ENCODE results near the gene ZMYND8. TPM values are rescaled to one million over a fixed set of nuclear protein-coding genes. Genes with fewer than 3 reads are reported as not detected.
"Not testable (repeated sequence)": the region's sequence is repeated elsewhere in the genome, so short reads cannot be mapped to it uniquely, and the experiment has no call there.

ZMYND8 gene
- total RNA-seq, 1 donor from 2014 or later: 18.6 TPM

DNA sequence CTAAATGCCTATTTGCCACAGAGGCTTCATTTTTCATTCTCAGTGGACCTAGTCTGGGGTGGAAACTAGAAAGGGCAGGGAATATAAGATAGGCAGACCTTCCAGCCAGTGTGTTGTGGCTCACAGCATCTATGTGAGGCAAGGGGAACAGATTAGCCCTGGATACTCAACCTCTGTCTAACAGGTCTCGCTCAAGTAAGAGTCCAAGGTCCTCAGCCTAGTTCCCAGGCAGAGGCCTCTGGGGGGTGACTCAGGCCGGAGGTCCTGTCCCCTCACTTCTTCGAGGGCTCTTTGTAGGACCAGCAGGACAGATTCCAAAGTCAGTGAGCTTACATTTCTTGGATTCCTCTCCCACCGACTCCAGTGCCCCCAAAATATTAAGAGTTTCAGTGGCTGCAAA is 106.6 kb downstream of the ZMYND8 start:
- TF ChIP-seq, protein P1, sequence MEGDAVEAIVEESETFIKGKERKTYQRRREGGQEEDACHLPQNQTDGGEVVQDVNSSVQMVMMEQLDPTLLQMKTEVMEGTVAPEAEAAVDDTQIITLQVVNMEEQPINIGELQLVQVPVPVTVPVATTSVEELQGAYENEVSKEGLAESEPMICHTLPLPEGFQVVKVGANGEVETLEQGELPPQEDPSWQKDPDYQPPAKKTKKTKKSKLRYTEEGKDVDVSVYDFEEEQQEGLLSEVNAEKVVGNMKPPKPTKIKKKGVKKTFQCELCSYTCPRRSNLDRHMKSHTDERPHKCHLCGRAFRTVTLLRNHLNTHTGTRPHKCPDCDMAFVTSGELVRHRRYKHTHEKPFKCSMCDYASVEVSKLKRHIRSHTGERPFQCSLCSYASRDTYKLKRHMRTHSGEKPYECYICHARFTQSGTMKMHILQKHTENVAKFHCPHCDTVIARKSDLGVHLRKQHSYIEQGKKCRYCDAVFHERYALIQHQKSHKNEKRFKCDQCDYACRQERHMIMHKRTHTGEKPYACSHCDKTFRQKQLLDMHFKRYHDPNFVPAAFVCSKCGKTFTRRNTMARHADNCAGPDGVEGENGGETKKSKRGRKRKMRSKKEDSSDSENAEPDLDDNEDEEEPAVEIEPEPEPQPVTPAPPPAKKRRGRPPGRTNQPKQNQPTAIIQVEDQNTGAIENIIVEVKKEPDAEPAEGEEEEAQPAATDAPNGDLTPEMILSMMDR (conservative IDR thresholded peaks at IDR 0.05; ENCODE audit: low read depth, low read length): no peak
- H3K4me3 ChIP-seq (ENCODE audit: low read depth, low read length): no peak overlapping the region
- no peak for DNase-seq (ENCODE audit: low read depth)

DNA sequence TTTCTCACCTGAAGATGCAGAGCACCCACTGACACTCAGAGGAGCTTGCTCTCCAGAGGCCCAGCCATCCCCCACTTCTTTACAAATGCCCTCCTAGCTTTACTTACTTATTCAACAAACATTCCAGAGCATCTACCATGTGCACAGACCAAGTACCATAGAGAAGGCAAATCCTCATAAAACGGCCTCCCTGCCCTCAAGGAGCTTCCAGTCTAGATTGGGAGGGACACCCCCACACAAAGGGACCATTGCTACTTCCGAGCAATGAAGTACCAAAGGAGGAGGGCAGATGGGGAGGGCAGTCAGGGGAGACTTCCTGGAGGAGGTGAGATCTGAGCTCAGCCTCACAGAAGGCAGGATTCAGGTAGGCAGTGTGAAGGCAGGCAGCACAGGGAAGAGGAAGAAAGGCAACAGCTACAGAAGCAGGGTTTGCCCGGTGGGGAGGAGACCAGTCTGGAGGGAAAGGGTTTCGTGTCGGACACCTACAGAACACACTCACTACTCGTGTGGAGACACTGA is 108.0 kb downstream of the ZMYND8 start:
- H3K4me3 ChIP-seq (ENCODE audit: low read depth, low read length): no peak overlapping the region
- no peak for DNase-seq (ENCODE audit: low read depth)
- TF ChIP-seq, protein P1 (conservative IDR thresholded peaks at IDR 0.05; ENCODE audit: low read depth, low read length): no peak

DNA sequence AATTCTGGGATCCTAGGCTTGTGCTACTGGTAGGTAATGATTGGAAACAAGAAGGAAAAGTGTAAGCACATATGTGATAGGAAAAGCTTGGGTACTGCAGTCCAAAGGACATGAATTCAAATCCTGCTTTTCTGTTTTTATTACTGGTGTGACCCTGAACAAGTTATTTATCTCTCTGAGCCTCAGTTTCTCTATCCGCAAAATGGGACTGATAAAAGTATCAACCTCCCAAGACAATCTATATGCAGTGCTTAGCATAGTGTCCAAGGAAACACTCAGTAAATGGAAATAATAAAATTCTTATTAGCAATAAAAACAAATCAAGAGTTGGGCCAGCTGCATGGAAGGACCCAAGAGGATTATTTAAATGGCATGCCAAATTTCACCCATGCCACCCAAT is 108.5 kb downstream of the ZMYND8 start:
- TF ChIP-seq, protein P1 (conservative IDR thresholded peaks at IDR 0.05; ENCODE audit: low read depth, low read length): no peak
- H3K4me3 ChIP-seq (ENCODE audit: low read depth, low read length): no peak overlapping the region
- no peak for DNase-seq (ENCODE audit: low read depth)

DNA sequence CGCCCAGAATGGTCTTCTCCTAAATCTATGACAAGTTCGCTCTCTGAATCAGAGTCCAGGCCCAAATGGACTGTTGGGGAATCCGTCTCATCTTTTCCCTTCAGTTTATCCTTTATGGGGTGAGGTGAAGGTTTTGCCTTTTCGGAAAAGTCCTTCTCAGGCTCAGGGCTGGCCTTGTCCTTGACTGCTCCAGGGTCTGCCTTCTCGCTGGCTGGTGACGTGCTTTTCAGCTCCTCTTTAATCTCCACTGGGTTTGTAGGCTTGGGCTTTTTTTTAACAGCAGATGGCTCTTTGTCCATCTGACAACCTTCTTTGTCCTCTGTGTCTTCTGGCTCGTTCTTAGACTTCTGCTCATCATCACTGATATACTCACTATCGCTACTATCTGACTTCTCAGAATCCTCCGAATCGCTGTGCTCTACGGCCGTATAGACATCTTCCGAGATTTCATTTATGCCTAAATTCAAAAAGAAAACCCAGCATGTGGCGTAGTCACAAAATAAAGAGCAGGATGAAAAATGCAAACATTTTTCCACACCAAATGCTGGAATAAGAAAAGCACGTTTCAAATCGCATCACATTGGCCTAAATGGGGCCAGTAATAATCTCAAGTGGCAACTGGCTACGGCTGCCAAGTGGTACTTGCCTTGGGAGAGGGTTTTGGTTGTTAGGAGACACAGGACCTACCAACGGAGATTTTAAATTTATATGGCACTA is 110.3 kb downstream of the ZMYND8 start:
- TF ChIP-seq, protein P1 (conservative IDR thresholded peaks at IDR 0.05; ENCODE audit: low read depth, low read length): no peak
- H3K4me3 ChIP-seq (ENCODE audit: low read depth, low read length): no peak overlapping the region
- DNase-seq (ENCODE audit: low read depth): no peak

DNA sequence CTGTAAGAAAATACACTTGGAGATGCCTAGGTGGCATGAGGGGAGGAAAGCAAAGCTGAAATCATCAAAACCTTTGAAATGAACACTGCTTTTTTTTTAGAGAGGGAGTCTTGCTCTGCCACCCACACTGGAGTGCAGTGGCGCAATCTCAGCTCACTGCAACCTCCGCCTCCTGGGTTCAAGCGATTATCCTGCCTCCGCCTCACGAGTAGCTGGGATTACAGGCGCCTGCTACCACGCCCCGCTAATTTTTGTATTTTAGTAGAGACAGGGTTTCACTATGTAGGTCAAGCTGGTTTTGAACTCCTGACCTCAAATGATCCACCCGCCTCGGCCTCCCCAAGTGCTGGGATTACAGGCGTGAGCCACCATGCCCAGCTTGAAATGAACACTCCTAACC is 111.3 kb downstream of the ZMYND8 start:
- not testable (repeated sequence) for H3K4me3 ChIP-seq (ENCODE audit: low read depth, low read length); DNase-seq (ENCODE audit: low read depth)

DNA sequence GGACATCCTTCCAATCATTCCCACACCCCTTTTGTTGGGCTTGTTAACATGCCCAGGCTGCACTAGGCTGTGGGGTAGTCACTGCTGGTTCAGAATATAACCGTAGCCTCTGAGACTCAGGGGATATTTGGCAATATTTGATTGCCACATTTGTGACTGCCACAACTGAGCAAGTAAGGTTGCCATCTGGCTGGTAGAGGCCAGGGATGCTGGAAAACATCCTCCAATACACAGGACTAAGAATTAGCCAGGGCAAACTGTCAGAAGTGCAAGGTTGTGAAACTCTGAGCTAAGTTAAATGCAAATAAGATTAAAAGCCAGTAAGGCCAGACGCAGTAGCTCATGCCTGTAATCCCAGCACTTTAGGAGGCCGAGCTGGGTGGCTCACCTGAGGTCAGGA is 112.0 kb downstream of the ZMYND8 start:
- no peak overlapping the region for H3K4me3 ChIP-seq (ENCODE audit: low read depth, low read length)
- TF ChIP-seq, protein P1 (conservative IDR thresholded peaks at IDR 0.05; ENCODE audit: low read depth, low read length): no peak
- DNase-seq (ENCODE audit: low read depth): no peak

DNA sequence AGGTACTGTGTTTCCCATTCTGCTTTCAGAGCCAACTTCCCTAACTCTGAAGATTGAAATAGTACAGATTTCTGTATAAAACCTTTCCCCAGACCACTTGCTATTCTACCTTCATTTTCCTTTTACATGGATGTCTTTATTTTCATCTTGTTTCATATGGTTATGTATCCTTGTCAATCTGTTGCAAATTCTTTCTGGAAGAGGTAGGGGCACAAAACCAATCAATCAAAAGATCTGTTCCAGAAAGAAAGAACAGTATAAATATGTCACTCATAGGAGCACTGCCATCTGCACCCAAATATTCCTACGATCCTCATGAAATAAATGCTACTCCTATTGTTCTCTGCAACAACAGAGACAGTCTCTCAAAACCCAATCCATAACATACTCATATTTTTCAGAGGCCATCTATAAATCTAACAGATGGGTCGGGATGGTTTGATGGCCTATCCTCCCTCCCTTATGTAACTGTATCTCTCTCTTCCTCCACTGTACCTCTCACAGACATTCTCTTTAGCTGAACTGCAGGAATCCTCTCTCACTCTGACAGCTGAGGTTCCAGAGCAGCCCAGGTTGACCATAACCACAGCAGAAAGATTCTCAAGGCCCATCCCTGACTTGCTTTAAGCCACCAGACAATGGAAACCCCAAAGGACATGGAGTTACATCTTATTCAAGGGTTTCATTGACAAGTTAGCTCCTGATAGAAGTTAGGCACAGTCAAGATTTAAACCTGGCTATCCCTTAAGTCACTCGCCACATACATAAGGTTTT is 112.8 kb downstream of the ZMYND8 start:
- DNase-seq (ENCODE audit: low read depth): no peak
- TF ChIP-seq, protein P1 (conservative IDR thresholded peaks at IDR 0.05; ENCODE audit: low read depth, low read length): no peak
- no peak overlapping the region for H3K4me3 ChIP-seq (ENCODE audit: low read depth, low read length)

Data from epithelial cell of proximal tubule (primary cell).